Measurements from ENCODE around the gene PRUNE1.

DNA sequence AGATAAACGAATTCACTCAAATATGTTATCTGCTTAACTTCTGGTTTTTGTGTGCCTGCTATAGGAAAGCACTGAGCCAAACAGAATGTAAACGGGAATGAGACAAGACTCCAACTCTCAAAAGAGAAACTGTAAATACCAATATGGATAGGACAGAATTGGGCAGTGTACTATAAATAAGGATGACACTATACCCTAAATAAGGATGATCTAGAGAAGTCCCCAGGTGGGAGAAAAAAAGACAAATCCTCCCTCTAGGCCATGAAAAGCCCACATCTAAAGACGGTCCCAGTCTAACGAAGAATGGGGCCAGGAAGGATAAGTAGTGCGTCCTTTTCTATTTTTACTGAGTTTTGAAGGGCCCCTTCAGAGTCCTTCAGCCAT lies 60.8 kb downstream of the PRUNE1 start:
- TF ChIP-seq, protein P1, sequence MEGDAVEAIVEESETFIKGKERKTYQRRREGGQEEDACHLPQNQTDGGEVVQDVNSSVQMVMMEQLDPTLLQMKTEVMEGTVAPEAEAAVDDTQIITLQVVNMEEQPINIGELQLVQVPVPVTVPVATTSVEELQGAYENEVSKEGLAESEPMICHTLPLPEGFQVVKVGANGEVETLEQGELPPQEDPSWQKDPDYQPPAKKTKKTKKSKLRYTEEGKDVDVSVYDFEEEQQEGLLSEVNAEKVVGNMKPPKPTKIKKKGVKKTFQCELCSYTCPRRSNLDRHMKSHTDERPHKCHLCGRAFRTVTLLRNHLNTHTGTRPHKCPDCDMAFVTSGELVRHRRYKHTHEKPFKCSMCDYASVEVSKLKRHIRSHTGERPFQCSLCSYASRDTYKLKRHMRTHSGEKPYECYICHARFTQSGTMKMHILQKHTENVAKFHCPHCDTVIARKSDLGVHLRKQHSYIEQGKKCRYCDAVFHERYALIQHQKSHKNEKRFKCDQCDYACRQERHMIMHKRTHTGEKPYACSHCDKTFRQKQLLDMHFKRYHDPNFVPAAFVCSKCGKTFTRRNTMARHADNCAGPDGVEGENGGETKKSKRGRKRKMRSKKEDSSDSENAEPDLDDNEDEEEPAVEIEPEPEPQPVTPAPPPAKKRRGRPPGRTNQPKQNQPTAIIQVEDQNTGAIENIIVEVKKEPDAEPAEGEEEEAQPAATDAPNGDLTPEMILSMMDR (IDR thresholded peaks at IDR 0.05), result no peak
- no peak for TF ChIP-seq POLR2A (IDR thresholded peaks at IDR 0.05)
